OCI-LY1 (cell line): Measurements from ENCODE around the gene CLTCL1.
"Not testable (repeated sequence)": the region's sequence is repeated elsewhere in the genome, so short reads cannot be mapped to it uniquely, and the experiment has no call there.

Source experiments
- H2AFZ ChIP-seq: fragments of 200-600 bp; sonication (generic), shearing (Covaris generic); 2 replicates; pipeline ENCODE4 v1.6.0; 2014; ENCODE audit warnings: antibody characterized with exemption, mild to moderate bottlenecking, low read length
- H3F3A ChIP-seq: fragments of 200-600 bp; sonication (generic), shearing (Covaris generic); 2 replicates; pipeline ENCODE4 v1.6.0; 2014; ENCODE audit warnings: mild to moderate bottlenecking, antibody characterized with exemption, low read length, moderate library complexity; ENCODE audit not compliant: insufficient read depth
- H3K27ac ChIP-seq: fragments of 200-600 bp; sonication (generic); 2 replicates; pipeline ENCODE4 v1.5.1; 2014; ENCODE audit warnings: low read length, mixed run types, mild to moderate bottlenecking, low read depth; ENCODE audit not compliant: poor library complexity, severe bottlenecking
- H3K27me3 ChIP-seq: fragments of 200-600 bp; sonication (generic); 2 replicates; pipeline ENCODE4 v1.6.0; 2014; ENCODE audit warnings: antibody characterized with exemption, mild to moderate bottlenecking, low read length, moderate library complexity; ENCODE audit not compliant: insufficient read depth
- H3K36me3 ChIP-seq: fragments of 200-600 bp; sonication (generic); 2 replicates; pipeline ENCODE4 v1.6.1; 2014; ENCODE audit warnings: mild to moderate bottlenecking, antibody characterized with exemption, low read length, moderate library complexity, mixed read lengths; ENCODE audit not compliant: insufficient read depth
- H3K4me1 ChIP-seq: fragments of 200-600 bp; sonication (generic); 2 replicates; pipeline ENCODE4 v1.5.1; 2014; ENCODE audit warnings: mild to moderate bottlenecking, low read length, moderate library complexity; ENCODE audit not compliant: insufficient read depth, severe bottlenecking
- H3K4me2 ChIP-seq: fragments of 200-600 bp; sonication (generic), shearing (Covaris generic); 2 replicates; pipeline ENCODE4 v1.6.1; 2014; ENCODE audit warnings: low read length
- H3K4me3 ChIP-seq: fragments of 200-600 bp; sonication (generic); 2 replicates; pipeline ENCODE4 v1.5.1; 2014; ENCODE audit warnings: low read length, low read depth, mild to moderate bottlenecking, mixed read lengths; ENCODE audit not compliant: poor library complexity, severe bottlenecking
- H3K79me2 ChIP-seq: fragments of 200-600 bp; shearing (Covaris generic); 2 replicates; pipeline ENCODE4 v1.6.1; 2016; ENCODE audit warnings: mixed run types, low read length, mixed read lengths; ENCODE audit not compliant: insufficient read depth
- H3K9ac ChIP-seq: fragments of 200-600 bp; sonication (generic), shearing (Covaris generic); 2 replicates; pipeline ENCODE4 v1.6.1; 2014; ENCODE audit warnings: mild to moderate bottlenecking, low read length, mixed read lengths
- H3K9me2 ChIP-seq: fragments of 200-600 bp; sonication (generic), shearing (Covaris generic); 2 replicates; pipeline ENCODE4 v1.6.1; 2014; ENCODE audit warnings: low read depth, mild to moderate bottlenecking, low read length, mixed read lengths
- H3K9me3 ChIP-seq: fragments of 200-600 bp; shearing (Covaris generic); 2 replicates; pipeline ENCODE4 v1.6.1; 2014; ENCODE audit warnings: low read length, mixed read lengths
- H4K20me1 ChIP-seq: fragments of 200-600 bp; sonication (generic), shearing (Covaris generic); 2 replicates; pipeline ENCODE4 v1.6.0; 2016; ENCODE audit warnings: mild to moderate bottlenecking, low read length; ENCODE audit not compliant: insufficient read depth
- CTCF ChIP-seq: fragments of 200-600 bp; sonication (generic), shearing (Covaris generic); IDR thresholded peaks from 2 replicates; pipeline ENCODE4 v1.5.1; 2017; ENCODE audit warnings: mild to moderate bottlenecking, antibody characterized with exemption, low read length, moderate library complexity, mixed read lengths
- EZH2 ChIP-seq: fragments of 200-600 bp; sonication (generic), shearing (Covaris generic); IDR thresholded peaks from 2 replicates; pipeline ENCODE4 v1.8.0; 2017; ENCODE audit warnings: borderline replicate concordance, mixed run types, mild to moderate bottlenecking, antibody characterized with exemption, low read length, moderate library complexity, mixed read lengths

CLTCL1 gene

DNA sequence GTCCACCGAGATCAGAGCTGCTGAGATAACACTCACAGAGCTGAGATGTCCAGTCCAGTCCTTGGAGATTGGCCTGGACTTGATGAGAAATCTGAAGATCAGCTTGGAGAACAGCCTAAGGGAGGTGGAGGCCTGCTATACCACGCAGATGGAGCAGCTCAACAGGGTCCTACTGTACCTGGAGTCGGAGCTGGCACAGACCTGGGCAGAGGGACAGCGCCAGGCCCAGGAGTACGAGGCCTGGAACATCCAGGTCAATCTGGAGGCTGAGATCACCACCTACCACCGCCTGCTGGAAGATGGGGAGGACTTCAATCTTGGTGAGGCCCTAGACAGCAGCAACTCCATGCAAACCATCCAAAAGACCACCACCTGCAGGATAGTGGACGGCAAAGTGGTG is 33.1 kb downstream of the CLTCL1 start:
- Histone ChIP-seq H3K9me3 (no peaks in the 10 kb centered on the region), H2AFZ (no peak overlapping the region), H3K9me2 (no peaks in the 10 kb centered on the region), H3K27me3 (no peaks in the 10 kb centered on the region), H3K79me2 (no peaks in the 10 kb centered on the region), H3K9ac (no peak overlapping the region), H4K20me1 (no peaks in the 10 kb centered on the region), H3K4me2 (no peak overlapping the region), H3K4me3 (no peak overlapping the region), H3K27ac (no peak overlapping the region), H3K36me3 (no peaks in the 10 kb centered on the region; the same call in 1 of the 2 replicates), H3K4me1 (no peaks in the 10 kb centered on the region), H3F3A (no peaks in the 10 kb centered on the region; the same call in 1 of the 2 replicates)
- no peak for TF ChIP-seq EZH2
- TF ChIP-seq CTCF: no peak

GRCh38 chr22:19256362-19256761 is 35.2 kb downstream of the CLTCL1 start:
- not testable (repeated sequence) for H3K4me1 ChIP-seq, H3K36me3 ChIP-seq, H3K79me2 ChIP-seq, H3F3A ChIP-seq, H3K9me2 ChIP-seq, H3K27me3 ChIP-seq, H3K27ac ChIP-seq, H4K20me1 ChIP-seq, H3K4me2 ChIP-seq, H3K9me3 ChIP-seq, H3K9ac ChIP-seq, H2AFZ ChIP-seq, H3K4me3 ChIP-seq

DNA sequence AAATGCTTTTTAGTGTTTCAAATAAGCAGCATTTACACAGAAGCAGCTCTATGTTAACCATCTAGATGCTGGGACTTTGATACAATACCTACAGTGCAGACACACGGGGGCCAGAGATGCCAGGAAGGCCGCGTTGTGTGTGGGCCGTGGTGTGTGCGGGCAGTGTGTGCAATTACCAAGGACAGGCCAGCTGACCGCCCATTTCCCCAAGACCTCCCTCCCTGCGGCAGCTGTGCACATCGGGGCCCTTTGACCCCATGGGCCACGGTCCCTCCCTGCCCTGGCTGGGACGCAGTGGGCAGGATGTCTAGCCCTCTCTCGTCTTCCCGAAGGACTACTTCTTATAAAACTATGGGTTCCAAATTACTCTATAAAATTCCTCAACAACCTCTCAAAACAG is 38.4 kb downstream of the CLTCL1 start:
- H4K20me1 ChIP-seq: no peaks in the 10 kb centered on the region
- no peak overlapping the region for H3K27ac ChIP-seq
- H3K4me2 ChIP-seq: no peak overlapping the region
- H3K36me3 ChIP-seq: no peaks in the 10 kb centered on the region; the same call in 1 of the 2 replicates
- H3K4me1 ChIP-seq: no peaks in the 10 kb centered on the region
- H3K9me3 ChIP-seq: no peaks in the 10 kb centered on the region
- no peak for TF ChIP-seq CTCF
- TF ChIP-seq EZH2: no peak
- no peak overlapping the region for H3K9ac ChIP-seq
- H3K27me3 ChIP-seq: no peaks in the 10 kb centered on the region
- H3F3A ChIP-seq: no peaks in the 10 kb centered on the region; the same call in 1 of the 2 replicates
- no peak overlapping the region for H2AFZ ChIP-seq
- no peaks in the 10 kb centered on the region for H3K9me2 ChIP-seq
- H3K79me2 ChIP-seq: no peaks in the 10 kb centered on the region
- no peak overlapping the region for H3K4me3 ChIP-seq

GRCh38 chr22:19244600-19245352 is 46.7 kb downstream of the CLTCL1 start:
- no peak overlapping the region for H2AFZ ChIP-seq

More at GRCh38 chr22:19244600-19245352, 46.7 kb downstream of the CLTCL1 start:
- Histone ChIP-seq H3K9me2 (no peaks in the 10 kb centered on the region), H3K9ac (no peak overlapping the region), H3K4me3 (no peak overlapping the region), H3K4me1 (no peaks in the 10 kb centered on the region), H3K9me3 (no peaks in the 10 kb centered on the region), H3K36me3 (no peaks in the 10 kb centered on the region), H3K79me2 (no peaks in the 10 kb centered on the region), H3K4me2 (no peak overlapping the region), H4K20me1 (no peaks in the 10 kb centered on the region), H3K27ac (no peak overlapping the region), H3K27me3 (no peaks in the 10 kb centered on the region), H3F3A (no peaks in the 10 kb centered on the region)
- no peak for TF ChIP-seq EZH2
- no peak for TF ChIP-seq CTCF
